ENCODE data around the gene MRM1.
A peak's percentile ranks its signal among the peaks of the same experiment; 100 is the strongest.

MRM1 gene

GRCh38 chr17:36643086-36643685 lies 41.8 kb downstream of the MRM1 start:
- no peaks in the 10 kb centered on the region for H3K27me3 ChIP-seq
- no peaks in the 10 kb centered on the region for H3K9me3 ChIP-seq
- DNase-seq, result no peak
- TF ChIP-seq, protein P1, sequence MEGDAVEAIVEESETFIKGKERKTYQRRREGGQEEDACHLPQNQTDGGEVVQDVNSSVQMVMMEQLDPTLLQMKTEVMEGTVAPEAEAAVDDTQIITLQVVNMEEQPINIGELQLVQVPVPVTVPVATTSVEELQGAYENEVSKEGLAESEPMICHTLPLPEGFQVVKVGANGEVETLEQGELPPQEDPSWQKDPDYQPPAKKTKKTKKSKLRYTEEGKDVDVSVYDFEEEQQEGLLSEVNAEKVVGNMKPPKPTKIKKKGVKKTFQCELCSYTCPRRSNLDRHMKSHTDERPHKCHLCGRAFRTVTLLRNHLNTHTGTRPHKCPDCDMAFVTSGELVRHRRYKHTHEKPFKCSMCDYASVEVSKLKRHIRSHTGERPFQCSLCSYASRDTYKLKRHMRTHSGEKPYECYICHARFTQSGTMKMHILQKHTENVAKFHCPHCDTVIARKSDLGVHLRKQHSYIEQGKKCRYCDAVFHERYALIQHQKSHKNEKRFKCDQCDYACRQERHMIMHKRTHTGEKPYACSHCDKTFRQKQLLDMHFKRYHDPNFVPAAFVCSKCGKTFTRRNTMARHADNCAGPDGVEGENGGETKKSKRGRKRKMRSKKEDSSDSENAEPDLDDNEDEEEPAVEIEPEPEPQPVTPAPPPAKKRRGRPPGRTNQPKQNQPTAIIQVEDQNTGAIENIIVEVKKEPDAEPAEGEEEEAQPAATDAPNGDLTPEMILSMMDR (IDR thresholded peaks at IDR 0.05; ENCODE audit: low read depth, low read length), result no peak
- H3K4me1 ChIP-seq, result peaks cover 3% of the 10 kb centered on the region; the same call in 1 of the 2 replicates
- H3K36me3 ChIP-seq, result no peaks in the 10 kb centered on the region
- H3K4me3 ChIP-seq (ENCODE audit: low read depth, low read length), result no peak overlapping the region

DNA sequence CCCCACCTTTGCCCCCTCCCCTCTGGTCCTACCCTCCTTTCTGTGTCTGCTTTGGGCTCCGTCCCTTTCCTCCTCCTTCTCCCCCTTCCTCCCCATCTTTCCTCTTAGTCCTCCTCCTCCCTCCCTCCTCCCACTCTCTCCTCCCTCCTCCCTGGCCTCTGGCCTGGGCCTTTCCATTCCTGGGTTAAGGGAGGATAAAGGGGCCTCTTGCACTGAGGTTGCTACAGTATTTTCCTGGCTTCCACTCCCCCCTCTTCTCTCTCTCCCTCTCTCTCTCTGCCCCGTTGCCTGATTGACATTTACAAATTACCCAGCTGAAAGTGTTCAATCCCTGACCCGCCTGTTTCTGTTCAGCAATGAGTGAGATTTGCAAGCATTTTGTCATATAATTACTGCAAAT lies 44.0 kb downstream of the MRM1 start:
- H3K4me3 ChIP-seq (ENCODE audit: low read depth, low read length), result no peak overlapping the region
- no peaks in the 10 kb centered on the region for H3K36me3 ChIP-seq
- H3K27me3 ChIP-seq, result no peaks in the 10 kb centered on the region
- DNase-seq, result no peak
- H3K4me1 ChIP-seq, result peaks cover 3% of the 10 kb centered on the region; the same call in 1 of the 2 replicates
- no peaks in the 10 kb centered on the region for H3K9me3 ChIP-seq
- TF ChIP-seq, protein P1 (IDR thresholded peaks at IDR 0.05; ENCODE audit: low read depth, low read length), result no peak

- H3K27me3 ChIP-seq, result no peaks in the 10 kb centered on the region
- DNase-seq, result peak; percentile 37
- no peaks in the 10 kb centered on the region for H3K36me3 ChIP-seq
- H3K4me1 ChIP-seq, result no peaks in the 10 kb centered on the region; the same call in 1 of the 2 replicates
- H3K9me3 ChIP-seq, result no peaks in the 10 kb centered on the region
- TF ChIP-seq, protein P1 (IDR thresholded peaks at IDR 0.05; ENCODE audit: low read depth, low read length), result peak; percentile 36
- no peak overlapping the region for H3K4me3 ChIP-seq (ENCODE audit: low read depth, low read length)
Observed at GRCh38 chr17:36647636-36648035, 46.3 kb downstream of the MRM1 start.

DNA sequence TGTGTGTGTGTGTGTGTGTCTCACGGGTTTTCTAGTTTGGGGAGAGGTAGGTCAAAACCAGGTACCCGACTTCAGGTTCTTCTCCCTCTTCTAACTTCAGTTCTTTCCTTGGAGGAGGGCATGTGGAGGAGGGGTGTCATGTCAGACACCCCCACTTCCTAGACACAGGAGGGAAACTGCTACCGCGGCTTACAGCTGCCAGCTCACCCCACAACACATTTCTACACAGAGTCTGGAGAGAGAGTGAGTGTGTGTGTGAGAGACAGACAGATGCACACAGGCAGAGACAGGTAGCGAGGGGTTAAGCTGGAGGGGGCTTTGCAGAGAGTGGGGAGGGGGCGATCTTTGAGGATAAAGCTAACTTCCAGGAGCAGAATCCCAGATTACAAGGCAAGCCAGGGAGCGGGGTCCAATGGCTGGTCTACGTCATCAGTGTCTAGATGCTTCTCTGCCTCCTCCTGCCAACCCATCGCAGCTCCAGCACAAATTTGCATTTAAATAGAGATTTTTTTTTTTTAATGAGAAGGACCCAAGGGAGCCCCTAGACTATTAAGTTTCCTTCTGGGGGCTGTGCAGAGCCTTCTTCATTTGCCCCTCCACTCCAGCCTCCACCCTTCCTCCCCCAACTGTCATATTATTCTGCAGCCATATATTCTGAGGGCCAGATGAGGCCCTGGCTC lies 48.9 kb downstream of the MRM1 start:
- no peak for DNase-seq
- H3K4me3 ChIP-seq (ENCODE audit: low read depth, low read length), result no peak overlapping the region
- no peaks in the 10 kb centered on the region for H3K9me3 ChIP-seq
- H3K36me3 ChIP-seq, result no peaks in the 10 kb centered on the region
- no peaks in the 10 kb centered on the region; the same call in none of the 2 replicates for H3K4me1 ChIP-seq
- TF ChIP-seq, protein P1 (IDR thresholded peaks at IDR 0.05; ENCODE audit: low read depth, low read length), result no peak
- no peaks in the 10 kb centered on the region for H3K27me3 ChIP-seq

DNA sequence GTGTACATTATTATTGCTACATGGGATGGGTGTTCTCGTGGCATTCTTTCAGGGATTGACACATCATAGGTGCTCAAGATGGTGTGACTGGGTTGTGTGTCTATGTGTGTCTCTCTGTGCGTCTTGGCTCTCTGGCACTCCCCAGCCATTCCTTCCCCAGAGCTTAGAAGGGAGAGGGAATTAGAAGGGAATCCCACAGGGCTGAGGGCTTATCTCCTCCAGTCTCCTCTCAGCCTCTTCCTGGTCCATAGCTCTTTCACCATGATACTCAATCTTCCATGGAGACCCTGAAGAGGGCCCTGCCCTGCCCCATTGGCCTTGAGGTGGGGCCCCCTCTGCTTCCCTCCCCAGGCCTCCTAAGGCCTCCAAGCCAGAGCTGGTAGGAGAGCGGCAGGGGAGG lies 52.0 kb downstream of the MRM1 start:
- peaks cover 5% of the 10 kb centered on the region; the same call in 1 of the 2 replicates for H3K4me1 ChIP-seq
- no peaks in the 10 kb centered on the region for H3K9me3 ChIP-seq
- TF ChIP-seq, protein P1 (IDR thresholded peaks at IDR 0.05; ENCODE audit: low read depth, low read length), result no peak
- H3K4me3 ChIP-seq (ENCODE audit: low read depth, low read length), result no peak overlapping the region
- H3K27me3 ChIP-seq, result no peaks in the 10 kb centered on the region
- H3K36me3 ChIP-seq, result no peaks in the 10 kb centered on the region
- no peak for DNase-seq

DNA sequence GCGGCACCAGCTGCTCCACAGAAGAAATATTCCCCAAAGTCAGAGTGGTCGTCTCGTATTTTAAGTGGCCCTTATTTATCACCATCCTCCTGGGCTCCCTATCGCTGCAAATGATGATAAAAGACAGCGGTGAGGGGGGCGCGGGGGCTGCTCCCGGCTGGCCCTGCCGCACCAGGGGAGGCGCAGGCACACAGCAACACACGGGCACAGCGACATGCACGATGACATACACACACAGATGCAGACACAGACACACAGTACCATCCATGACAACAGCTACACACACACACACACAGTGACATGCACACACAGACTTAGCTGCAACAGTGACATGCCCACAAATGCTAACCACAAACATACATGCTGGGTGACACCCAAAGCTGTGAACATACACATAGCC lies 52.5 kb downstream of the MRM1 start:
- H3K36me3 ChIP-seq, result no peaks in the 10 kb centered on the region
- no peak overlapping the region for H3K4me3 ChIP-seq (ENCODE audit: low read depth, low read length)
- H3K4me1 ChIP-seq, result peaks cover 5% of the 10 kb centered on the region; the same call in 1 of the 2 replicates
- DNase-seq, result no peak
- no peaks in the 10 kb centered on the region for H3K27me3 ChIP-seq
- TF ChIP-seq, protein P1 (IDR thresholded peaks at IDR 0.05; ENCODE audit: low read depth, low read length), result no peak
- no peaks in the 10 kb centered on the region for H3K9me3 ChIP-seq
